ENCODE results near the gene ATP8B2.

ATP8B2 gene

GRCh38 chr1:154398678-154399077 is 73.4 kb downstream of the ATP8B2 start:
- TF ChIP-seq CTCF (conservative IDR thresholded peaks at IDR 0.05; ENCODE audit: low read length), result no peak
- H3K4me3 ChIP-seq (ENCODE audit: low read length), result no peak overlapping the region
- no peak for DNase-seq (ENCODE audit: low read depth)

- DNase-seq (ENCODE audit: low read depth), result no peak
- H3K4me3 ChIP-seq (ENCODE audit: low read length), result no peak overlapping the region
- TF ChIP-seq CTCF (conservative IDR thresholded peaks at IDR 0.05; ENCODE audit: low read length), result no peak
These were observed 75.1 kb downstream of the ATP8B2 start for GRCh38 chr1:154400381-154400801.
